ENCODE results near the gene DNAJC17.

DNA sequence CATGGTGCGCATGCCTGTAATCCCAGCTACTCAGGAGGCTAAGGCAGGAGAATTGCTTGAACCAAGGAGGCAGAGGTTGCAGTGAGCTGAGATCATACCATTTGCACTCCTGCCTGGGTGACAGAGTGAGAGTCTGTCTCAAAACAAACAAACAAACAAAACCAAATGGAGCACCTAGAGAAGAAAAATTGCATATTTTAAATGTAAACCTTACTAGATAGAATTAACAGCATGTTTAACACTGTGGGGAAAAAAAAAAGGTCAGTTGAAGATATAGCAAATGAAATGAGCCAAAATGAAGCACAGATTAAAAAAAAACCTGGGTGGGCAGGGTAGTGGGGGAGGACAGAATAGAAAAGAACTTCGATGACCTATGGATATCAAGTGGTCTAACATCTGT lies 13.9 kb upstream of the DNAJC17 start:
- TF ChIP-seq, protein P1, sequence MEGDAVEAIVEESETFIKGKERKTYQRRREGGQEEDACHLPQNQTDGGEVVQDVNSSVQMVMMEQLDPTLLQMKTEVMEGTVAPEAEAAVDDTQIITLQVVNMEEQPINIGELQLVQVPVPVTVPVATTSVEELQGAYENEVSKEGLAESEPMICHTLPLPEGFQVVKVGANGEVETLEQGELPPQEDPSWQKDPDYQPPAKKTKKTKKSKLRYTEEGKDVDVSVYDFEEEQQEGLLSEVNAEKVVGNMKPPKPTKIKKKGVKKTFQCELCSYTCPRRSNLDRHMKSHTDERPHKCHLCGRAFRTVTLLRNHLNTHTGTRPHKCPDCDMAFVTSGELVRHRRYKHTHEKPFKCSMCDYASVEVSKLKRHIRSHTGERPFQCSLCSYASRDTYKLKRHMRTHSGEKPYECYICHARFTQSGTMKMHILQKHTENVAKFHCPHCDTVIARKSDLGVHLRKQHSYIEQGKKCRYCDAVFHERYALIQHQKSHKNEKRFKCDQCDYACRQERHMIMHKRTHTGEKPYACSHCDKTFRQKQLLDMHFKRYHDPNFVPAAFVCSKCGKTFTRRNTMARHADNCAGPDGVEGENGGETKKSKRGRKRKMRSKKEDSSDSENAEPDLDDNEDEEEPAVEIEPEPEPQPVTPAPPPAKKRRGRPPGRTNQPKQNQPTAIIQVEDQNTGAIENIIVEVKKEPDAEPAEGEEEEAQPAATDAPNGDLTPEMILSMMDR (IDR thresholded peaks at IDR 0.05), result no peak
- no peak for TF ChIP-seq EP300 (IDR thresholded peaks at IDR 0.05)
- TF ChIP-seq POLR2A (IDR thresholded peaks at IDR 0.05), result no peak

Data from tibial nerve (tissue), 4 donors.